Fibroblast of the aortic adventitia (primary cell): Measurements from ENCODE around the gene ELF4. TPM values are rescaled to one million over a fixed set of nuclear protein-coding genes. Genes with fewer than 3 reads are reported as not detected.

Experiments used
- DNase-seq: peaks from one replicate; pipeline ENCODE4 v3.0.0-alpha.2; 2010; ENCODE audit warnings: low read depth
- H3K4me3 ChIP-seq: 2 replicates; pipeline ENCODE4 v1.5.1; 2011; ENCODE audit warnings: low read depth, mild to moderate bottlenecking, control low read depth, low read length, moderate library complexity
- CTCF ChIP-seq: IDR thresholded peaks from 2 replicates; pipeline ENCODE4 v1.5.1; 2011; ENCODE audit warnings: mild to moderate bottlenecking, low read length, control low read depth, inconsistent platforms; ENCODE audit not compliant: insufficient read depth
- total RNA-seq: library from RNA; depleted of rRNA; stranded (reverse); fragments of >200 nt; gene quantifications from 2 replicates; pipeline ENCODE4 v1.2.3, GENCODE V29; 2012; ENCODE audit warnings: low replicate concordance

ELF4 gene
- total RNA-seq, 1 donor: 16.6 TPM

GRCh38 chrX:130103605-130104004 is 6.7 kb downstream of the ELF4 start:
- no peak overlapping the region for H3K4me3 ChIP-seq
- no peak for DNase-seq
- no peak for TF ChIP-seq CTCF

DNA sequence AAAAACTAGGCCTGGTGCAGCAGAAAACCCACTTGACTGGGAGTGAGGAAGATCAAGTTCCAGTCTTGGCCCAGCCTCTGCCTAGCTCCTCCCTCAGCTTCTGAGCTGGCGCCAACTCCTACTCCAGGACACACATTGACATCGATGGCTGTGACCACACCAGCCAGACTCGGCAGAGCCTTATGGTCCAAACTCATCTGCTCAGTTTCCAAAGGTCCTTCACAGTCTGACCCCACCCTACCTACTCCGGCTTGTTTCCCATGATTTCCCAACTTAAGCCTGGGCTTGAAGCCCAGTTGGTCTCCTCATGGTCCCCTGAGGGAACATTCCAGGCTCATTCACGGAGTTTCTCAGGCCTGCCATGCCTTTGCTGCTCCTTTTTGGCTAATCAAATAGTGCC is 10.1 kb downstream of the ELF4 start:
- no peak overlapping the region for H3K4me3 ChIP-seq
- no peak for TF ChIP-seq CTCF
- peak; percentile 97 for DNase-seq

DNA sequence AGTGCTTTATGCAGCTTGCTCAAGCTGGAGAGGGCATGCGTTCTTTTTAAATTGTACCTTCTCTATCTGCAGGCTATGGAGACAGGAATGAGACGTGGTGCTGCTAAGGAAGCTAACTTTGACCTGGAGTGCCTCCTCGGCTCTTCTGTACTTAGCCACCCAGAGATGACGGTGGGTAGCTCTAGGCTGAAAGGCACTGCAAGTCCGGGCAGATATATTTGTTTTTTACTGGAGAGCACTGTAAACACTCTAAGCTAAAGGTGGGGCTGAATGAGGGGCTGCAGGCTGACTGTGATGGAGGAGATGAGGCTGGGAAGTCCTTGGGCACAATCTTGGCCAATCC is 12.1 kb downstream of the ELF4 start:
- DNase-seq: no peak
- no peak overlapping the region for H3K4me3 ChIP-seq
- no peak for TF ChIP-seq CTCF

DNA sequence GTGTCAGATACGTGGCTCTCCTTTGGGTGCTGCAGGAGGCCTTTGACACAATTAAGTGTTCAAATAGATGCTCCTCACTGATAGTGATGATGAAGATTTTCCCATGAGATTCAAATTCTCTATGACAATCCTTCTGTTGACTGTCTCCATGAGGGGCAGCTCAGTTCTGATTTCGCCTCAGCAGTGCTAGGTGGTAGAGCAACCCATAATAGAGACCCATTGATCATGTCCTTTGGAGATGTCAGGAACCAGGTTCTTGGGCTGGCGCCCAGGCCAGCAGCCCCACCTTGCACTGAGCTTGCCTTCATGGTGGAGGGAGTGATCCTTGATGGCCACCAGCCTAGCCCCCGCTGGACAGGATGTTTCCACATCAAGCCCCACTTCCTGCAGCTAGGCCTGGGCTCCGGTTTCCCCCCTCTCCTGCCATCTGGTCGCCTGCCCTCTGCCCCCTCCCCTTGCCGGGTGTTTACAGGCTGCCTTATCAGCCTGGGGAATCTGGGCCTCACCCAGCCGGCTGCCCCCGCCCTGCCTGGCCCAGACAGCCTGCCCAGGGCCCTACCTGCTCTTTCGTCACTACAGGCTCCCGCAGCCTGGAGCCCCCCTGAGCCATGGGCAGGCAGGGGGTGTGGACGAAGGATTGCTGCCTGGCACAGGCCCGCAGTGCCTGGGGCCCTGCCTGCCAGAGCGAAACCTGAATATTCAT is 12.6 kb downstream of the ELF4 start:
- H3K4me3 ChIP-seq: no peak overlapping the region
- no peak for DNase-seq
- no peak for TF ChIP-seq CTCF

DNA sequence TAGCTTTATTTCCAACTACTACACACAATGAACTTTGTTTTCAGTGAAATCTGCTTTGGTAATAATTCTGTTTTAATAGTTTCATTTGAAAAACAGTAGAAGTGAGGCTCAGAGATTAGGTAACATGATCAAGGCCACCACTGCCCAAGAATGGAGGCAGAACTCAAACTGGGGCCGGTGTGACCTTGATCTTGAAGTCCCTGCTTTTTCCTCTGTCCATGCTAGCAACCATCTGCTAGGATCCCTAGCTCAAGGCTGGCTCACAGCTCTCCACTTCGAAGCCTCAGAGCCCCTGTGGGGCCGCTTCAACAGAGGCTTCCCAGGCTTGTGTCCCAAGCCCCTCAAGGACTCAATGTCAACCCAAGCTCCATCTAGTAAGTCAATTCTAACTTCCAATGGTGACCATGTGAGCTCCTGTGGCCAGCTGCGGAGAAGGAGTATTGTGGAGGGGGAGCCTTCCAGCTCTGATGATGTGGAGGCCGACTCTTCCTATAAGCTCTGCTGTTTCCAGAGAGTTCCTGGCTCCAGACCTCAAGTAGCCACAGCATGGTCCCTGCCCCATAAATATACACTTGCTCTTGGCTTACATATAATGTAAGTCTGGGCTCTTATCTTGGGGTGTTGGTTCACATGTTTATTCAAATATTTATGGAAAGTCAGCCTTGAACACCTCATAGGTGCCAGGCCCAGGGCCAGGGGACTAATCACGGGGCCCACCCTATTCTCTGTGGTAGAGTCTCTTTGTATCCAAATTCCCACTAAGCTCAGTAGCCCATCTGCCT is 14.9 kb downstream of the ELF4 start:
- no peak overlapping the region for H3K4me3 ChIP-seq
- TF ChIP-seq CTCF: no peak
- no peak for DNase-seq

- H3K4me3 ChIP-seq: no peak overlapping the region
- DNase-seq: no peak
- no peak for TF ChIP-seq CTCF
These were observed 15.6 kb downstream of the ELF4 start for GRCh38 chrX:130094696-130095095.
